Measurements from ENCODE around the gene NUDCD3.
A peak's percentile ranks its signal among the peaks of the same experiment; 100 is the strongest.

The NUDCD3 gene
- 94.7 reads per million, percentile 81 among the genes with 10 or more reads in this experiment for total RNA-seq

DNA sequence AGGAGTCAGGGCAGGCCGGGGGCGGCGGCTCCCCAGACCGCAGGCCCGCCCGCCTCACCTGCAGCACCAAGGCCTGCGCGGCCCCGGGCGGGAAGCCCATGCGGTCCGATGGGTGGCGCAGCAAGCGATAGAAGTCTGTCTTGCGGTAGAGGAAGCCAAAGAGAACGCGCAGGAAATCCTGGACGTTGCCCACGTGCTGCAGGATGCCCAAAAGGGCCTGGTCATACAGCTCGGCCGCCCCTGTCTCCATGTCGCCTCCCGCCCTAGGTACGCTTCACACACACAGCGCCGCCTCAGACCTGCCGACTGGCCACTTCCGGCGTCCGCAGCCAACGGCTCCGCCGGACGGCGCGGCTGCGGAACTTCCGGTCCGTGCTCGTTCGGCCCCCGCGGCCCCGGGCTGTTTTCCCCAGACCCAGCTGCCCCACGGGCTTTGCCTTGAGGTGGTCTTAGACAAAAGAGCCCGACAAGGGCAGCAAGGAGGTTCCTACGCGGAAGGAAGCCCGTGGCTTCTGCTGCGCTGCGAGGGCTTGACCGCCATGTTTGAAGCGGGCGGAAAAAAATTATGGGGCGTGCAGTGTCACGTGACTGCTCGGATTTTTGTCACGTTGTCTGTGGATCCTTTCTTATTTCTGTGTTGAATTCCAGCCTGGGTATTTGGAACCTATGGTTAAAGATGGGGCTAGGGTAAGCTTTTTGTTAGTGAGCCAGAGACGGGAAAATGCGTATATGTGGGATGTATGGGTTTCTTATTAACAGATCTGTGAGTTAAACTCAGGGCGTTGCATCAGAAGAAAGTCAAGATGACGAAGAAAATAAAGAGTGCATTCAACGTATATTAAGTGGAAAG lies at the start of gene NUDCD3:
NUDCD3 (minus strand) TSS at position 308 of the 850 bp plus-strand sequence; CDS start at position 250, 58 bp downstream.
- DNase-seq, result peak; percentile 80

DNA sequence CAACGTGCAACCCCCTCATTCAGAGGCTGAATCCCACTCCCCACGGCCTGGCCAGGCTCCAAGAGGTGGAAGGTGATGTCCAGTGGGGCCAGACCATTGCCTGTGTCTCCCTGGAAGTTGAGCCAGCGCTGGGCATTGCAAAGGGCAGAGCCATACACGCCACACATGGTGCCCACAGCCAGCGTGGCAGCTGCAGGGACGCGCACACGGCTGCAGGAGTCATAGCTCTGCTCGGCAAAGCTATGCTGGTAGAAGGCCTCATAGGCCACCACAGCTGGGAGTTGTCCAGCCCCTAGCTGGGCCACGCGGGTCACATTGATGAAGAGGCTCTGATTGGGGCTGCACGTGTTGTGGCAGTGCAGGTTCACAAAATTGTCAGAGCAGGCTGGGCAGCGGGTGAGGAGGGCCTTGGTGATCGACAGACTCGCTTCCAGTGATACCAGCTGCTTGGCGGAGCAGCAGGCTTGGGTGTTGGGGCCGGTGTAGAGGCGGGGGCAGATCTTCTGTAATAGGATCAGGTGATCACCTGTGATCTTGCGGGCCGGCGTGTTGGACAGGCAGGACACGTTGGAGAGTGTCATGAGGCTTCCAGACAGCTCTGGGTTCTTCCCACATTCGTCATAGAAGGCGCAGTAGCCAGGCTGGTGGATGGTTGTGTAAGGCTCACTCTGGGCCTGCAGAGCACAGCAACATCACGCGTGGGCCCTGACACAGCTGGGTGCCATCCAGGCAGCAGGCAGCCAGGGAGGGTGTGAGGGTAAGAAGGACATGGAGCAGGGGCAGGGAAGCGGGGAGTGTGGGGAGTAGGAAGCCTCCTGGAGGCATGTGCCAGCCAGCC lies 49.4 kb upstream of the NUDCD3 start:
- no peak for DNase-seq

DNA sequence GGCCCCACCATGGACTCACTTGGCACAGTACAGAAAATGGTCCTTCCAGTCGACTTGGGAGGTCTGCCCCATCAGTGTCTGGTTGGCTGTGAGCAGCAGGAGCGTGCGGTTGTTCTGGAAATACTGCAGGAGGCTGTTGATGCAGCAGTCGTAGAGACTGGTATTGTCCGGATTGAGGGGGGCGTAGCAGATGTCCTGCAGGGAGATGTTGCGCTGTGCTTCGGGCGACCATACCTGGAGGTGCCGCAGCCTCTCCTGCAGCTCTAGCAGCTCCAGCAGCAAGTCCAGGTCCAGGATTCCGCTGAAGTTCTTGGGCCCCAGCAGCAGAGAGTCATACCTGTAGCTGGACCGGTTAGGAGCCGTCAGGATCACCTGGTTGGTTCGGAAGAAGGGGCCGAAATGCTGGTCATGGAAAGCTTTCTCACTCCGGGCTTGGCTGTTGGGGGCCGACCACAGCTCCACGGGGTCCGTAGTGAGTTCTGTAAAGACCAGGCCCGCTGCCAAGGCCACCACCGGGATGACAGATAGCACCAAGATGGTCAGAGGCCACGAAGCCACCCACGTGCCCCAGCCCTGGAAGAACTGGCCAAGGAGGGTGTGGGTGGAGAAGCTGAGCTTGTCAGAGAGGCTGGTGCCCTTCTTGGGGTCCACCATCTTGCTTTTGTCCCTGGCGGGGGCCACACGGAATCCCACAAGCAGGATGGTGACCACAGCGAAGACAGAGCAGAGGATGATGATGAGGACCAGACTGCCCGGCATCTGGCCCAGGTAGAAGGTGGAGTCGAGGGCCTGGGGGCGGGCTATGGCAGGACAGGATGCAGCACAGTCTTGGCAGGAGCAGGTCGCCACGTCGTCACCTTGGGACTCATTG lies 48.6 kb upstream of the NUDCD3 start:
- no peak for DNase-seq

DNA sequence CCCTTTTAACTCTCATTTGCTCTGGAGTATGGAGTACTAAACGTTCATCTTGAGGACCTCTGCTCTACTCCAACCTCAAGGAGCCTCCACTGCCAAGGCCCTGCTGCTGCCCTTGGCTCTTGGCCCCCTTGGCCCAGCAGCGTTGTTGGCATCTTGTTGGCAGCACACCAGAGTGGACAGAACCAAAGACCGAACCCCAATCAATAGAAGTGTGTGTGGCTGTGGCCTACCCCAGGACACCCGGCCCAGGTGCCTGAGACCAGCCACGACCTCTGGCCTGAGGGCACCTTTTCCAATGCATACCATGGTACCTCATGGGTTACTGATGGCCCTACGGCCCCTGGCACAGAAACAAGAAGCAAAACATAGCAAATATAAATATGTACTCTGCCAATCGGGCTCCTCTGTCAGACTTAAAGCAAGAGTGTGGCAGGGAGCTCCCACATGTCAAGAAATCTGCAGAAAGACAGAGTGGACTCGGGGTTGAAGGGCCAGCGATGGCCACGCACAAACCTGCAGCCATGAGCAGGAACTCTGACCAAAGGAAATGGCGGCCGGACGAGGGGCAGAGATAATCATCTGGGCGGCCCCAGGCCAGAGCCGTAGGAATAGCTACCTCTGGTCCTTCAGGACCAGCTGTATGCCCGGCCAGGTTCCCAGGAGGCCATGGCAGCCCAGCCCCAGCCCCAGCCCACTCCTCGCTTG lies 47.8 kb upstream of the NUDCD3 start:
- no peak for DNase-seq

GRCh38 chr7:44537442-44537841 lies 47.0 kb upstream of the NUDCD3 start:
- DNase-seq, result no peak

GRCh38 chr7:44536090-44536489 lies 45.6 kb upstream of the NUDCD3 start:
- DNase-seq, result no peak

DNA sequence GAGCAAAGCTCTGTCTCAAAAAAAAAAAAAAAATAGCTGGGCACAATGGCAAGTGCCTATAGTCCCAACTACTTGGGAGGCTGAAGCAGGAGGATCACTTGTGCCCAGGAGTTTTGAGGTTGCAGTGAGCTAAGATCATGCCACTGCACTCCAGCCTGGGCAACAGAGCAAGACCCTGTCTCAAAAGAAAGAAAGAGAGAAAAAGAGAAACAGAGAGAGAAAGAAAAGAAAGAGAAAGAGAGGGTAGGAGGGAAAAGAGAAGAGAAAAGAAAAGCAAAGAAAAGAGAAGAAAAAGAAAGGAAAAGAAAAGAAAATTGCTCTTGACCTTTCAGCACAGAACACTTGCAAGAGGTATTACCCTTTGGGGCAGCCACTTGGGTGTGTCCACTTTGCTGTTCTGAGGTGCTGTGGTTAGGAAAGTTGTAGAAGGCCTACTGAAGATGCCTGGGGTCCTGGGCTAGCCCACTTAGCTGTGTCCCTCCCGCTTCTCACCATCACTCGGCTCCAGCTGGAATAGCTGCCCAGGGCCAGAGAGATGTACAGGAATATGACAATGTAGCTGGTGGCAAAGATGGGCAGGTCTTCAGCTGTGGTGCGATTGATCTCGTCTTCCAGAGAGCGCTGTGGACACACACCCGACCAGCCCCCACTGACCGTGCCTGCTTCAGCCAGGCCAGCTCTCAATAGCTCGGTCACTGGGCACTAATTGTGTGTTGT lies 45.0 kb upstream of the NUDCD3 start:
- no peak for DNase-seq

DNA sequence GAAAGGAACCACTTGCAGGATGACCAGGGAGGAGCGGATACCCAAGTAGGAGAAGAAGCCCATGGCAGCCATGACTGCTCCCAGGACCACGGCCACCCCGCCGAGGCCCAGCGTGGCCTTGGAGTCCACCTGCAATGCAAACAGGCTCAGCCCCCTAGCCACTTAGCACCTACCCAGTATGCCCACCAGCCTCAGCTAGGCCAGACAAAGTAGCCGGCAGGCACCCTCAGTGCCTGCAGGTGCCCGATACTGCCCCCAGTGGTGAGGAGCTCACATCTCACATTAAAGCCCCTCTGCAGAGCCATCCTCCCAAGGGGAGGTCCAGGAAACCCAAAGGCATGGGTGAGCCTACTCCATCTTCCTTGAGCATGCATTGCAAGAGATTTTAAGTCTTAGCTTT lies 44.0 kb upstream of the NUDCD3 start:
- DNase-seq, result peak; percentile 34

GRCh38 chr7:44534087-44534486 lies 43.6 kb upstream of the NUDCD3 start:
- DNase-seq, result no peak

DNA sequence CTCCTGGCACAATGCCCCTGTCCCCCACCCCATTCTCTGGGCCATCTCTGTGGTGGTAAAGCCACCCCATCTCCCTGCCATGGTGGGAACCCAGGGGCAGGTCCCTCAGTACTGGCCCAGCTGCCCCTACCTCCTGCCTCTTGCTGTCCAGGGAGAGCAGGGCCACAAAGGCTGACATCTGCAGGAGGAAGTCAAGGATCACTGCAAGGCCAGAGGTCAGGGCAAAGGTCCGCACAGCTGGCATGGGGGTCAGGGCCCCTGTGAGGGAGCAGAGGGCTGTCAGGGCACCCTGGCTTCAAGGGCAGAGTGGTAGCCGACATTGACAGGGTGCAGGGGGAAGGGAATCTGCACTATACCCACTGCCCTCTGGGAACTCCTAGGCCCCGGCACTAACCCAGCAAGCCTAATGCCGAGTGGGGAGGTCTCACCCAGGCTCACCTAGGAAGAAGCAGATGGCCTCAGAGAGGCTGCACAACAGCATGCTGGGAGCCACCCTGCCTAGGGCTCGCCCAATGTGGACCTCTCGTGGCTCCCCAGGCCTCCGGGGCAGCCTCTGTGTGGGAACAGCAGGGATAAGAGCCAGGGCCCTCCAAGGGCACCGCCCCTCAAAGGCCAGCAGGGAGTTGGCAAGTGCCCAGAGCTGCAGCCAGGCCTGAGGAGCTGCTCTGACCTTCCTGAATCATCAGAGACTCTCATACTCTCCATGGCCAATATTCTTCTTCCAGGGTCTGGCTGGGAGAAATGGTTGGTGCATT lies 43.0 kb upstream of the NUDCD3 start:
- DNase-seq, result no peak

DNA sequence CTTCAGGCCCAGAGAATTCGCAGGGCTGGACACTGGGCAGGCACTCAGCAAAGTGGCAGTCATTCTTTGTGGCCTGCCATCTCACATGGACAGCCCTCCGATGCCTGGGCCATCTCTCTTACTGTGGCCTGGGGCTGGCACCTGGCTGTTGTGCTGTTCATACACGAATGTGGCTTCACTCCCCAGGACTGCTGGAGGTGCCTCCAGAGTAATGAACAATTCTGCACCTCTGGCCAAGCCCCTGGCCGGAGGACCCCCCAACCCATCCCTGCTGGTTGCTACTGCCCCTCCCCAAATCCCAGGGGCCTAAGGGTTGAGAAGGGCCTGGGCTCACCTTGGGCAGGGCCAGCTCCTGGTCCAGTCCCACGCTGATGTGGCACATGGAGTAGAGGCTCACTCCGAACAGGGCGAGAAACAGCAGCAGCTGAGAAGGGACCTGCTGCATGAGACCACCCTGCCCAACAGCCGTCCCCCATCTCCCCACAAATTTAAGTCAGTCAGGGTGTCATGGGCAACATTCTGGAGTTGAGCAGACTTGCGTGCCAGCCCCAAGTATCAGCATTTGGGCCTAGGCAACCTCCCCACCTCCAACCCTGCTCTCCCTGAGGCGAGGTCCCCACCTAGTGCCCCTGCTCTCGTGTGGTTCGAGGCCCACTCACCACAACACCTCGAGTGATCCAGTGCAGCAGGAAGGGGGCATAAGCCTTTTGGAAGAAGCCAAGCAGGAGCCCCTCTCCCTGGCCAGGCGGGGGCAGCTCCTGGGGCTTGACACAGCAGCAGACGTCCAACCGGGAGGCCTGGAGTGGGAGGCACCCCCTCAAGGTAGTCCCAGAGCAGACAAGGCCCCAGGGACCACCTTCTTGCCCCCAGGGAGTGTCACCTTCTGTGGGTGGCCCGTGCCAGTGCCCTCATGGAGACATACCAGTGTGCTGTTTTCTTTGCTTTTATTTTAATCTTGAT lies 41.2 kb upstream of the NUDCD3 start:
- DNase-seq, result no peak

GRCh38 chr7:44530990-44531389 lies 40.5 kb upstream of the NUDCD3 start:
- no peak for DNase-seq

DNA sequence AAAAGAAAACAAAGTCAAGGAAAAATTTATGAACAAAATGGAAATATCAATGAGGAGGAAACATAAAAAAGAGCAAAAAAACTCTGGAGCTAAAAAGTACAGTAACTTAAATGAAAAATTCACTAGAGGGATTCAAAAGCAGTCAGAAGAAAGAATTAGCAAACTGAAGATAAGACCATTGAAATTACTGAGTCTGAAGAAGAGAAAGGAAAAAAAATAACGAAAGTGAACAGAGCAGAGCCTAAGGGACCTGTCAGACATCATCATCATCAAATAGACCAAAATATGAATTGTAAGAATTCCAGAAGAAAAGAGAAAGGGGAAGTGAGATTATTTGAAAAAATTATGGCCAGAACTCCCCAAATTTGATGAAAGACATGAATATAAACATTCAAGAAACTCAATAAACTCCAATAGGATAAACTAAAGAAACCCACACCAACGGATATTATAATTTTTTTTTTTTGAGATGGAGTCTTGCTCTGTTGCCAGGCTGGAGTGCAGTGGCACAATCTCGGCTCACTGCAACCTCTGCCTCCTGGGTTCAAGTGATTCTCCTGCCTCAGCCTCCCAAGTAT lies 34.4 kb upstream of the NUDCD3 start:
- no peak for DNase-seq

DNA sequence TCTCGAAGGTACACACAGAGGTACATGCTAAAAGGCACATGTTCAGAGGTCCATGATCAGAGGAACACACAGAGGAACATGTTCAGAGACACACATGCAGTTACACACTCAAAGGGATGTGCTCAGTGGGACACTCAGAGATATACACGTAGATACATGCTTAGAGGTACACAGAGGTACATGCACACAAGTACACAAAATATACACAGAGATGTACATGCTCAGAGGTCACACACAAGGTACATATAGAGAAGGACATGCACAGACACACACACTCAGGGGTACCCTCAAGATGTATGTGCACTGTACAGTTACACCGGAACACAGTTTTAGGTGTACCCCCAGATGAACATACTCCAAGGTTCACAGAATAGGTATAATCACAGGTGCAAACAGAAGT lies 31.9 kb upstream of the NUDCD3 start:
- DNase-seq, result no peak

DNA sequence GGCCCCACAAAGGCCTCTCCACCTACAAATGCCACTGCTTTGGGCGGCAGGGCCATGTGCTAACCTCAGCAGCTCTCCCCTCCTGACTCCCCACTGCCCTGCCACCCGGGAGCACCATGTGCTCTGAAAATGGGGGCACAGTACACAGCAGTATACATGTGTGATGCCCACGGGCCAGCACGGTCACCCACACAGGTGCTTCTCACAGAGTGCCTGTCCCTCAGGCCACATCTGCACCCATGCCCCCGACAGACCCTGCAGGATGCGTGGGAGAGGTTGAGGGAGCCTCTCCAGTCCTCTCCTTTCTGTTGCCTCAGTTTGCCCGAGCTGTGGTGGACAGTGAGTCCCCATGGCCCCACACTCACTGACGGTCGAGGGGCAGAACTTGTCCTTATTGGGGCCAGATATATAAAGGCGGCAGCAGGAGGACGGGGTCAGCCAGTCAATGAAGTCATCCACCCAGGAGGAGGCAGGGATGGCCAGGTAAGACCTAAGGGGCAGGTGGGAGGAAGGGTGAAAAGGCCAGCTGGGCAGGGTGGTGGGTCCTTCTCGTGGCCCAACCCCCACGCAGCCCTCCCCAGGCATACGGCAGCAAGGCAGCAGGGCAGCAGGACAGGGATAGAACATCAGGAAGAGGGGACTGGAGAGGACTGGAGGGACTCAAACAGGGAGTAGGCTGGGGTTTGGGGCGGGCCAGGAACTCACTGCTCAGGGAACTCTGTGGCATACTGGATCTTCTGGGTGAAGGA lies 31.1 kb upstream of the NUDCD3 start:
- no peak for DNase-seq

GRCh38 chr7:44520574-44520973 lies 30.1 kb upstream of the NUDCD3 start:
- no peak for DNase-seq

- DNase-seq, result no peak
Measured at GRCh38 chr7:44519546-44519945, 29.1 kb upstream of the NUDCD3 start.

DNA sequence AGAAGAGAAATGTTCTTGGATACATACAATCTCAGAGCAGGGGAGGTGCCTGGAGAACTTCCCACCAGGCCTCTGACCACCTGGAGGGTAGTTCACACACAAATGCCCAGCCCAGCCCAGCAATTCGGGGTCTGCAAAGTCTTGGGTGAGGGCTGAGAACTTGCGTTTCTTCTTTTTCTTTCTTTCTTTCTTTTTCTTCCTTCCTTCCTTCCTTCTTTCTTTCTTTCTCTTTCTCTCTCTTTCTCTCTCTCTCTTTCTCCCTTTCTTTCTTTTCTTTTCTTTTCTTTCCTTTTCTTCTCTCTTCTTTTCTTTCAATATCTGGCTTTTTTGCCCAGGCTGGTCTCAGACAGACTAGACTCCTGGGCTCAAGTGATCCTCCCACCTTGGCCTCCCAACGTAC lies 28.3 kb upstream of the NUDCD3 start:
- no peak for DNase-seq

All from effector CD4-positive, alpha-beta T cell (primary cell).